ENCODE measurements around the gene ZDHHC20.
"Not testable (repeated sequence)": the region's sequence is repeated elsewhere in the genome, so short reads cannot be mapped to it uniquely, and the experiment has no call there.

ZDHHC20 gene

DNA sequence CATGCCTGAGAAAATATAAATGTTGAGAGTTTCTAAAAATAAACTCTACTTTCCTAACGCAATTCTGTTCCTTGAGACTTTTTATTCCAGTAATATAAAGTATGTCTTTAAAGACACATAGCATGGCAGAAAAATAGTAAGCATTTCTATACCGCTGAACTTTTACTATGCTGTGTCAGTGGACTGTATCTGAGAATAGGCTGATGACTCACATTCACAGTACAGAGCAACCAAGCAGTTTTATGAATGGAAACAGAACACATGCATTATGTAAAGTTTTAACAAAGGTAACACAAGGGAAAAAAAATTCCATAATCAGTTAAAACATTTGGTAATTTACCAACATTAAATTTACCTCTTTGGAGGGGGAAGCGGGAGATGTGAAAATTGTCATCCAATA lies 38.4 kb downstream of the ZDHHC20 start:
- H3K27ac ChIP-seq: no peak overlapping the region
- TF ChIP-seq, protein P1, sequence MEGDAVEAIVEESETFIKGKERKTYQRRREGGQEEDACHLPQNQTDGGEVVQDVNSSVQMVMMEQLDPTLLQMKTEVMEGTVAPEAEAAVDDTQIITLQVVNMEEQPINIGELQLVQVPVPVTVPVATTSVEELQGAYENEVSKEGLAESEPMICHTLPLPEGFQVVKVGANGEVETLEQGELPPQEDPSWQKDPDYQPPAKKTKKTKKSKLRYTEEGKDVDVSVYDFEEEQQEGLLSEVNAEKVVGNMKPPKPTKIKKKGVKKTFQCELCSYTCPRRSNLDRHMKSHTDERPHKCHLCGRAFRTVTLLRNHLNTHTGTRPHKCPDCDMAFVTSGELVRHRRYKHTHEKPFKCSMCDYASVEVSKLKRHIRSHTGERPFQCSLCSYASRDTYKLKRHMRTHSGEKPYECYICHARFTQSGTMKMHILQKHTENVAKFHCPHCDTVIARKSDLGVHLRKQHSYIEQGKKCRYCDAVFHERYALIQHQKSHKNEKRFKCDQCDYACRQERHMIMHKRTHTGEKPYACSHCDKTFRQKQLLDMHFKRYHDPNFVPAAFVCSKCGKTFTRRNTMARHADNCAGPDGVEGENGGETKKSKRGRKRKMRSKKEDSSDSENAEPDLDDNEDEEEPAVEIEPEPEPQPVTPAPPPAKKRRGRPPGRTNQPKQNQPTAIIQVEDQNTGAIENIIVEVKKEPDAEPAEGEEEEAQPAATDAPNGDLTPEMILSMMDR (IDR thresholded peaks at IDR 0.05): no peak
- TF ChIP-seq ZFX (IDR thresholded peaks at IDR 0.05; ENCODE audit: borderline replicate concordance): no peak

DNA sequence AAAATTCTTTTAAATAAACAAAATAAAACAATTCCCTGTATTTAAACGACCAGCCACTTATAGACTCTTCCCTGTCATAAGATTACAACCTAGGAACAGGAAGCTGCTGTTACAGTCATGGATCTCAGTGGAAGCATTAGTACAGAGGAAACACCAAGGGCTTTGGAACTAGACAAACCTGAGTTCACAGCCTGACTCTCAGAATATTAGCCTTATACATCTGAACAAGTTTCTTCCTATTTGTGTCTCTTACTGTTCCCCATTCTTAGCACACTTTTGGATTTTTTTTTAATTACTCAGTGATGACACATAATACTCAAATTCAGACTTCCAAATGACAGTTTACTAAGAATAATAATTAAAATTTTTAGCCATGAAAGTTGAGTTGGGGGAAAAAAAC lies 46.1 kb downstream of the ZDHHC20 start:
- TF ChIP-seq, protein P1 (IDR thresholded peaks at IDR 0.05): no peak
- TF ChIP-seq ZFX (IDR thresholded peaks at IDR 0.05; ENCODE audit: borderline replicate concordance): no peak
- H3K27ac ChIP-seq: no peak overlapping the region

DNA sequence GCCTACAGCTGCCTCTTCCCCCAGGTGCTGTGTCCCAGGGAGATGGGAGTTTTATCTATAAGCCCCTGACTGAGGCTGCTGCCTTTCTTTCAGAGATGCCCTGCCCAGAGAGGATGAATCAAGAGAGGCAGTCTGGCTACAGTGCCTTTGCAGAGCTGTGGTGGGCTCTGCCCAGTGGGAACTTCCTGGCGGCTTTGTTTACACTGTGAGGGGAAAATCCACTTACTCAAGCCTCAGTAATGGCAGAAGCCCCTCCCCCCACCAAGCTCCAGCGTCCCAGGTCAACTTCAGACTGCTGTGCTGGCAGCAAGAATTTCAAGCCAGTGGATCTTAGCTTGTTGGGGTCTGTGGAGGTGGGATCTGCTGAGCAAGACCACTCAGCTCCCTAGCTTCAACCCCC lies 48.6 kb downstream of the ZDHHC20 start:
- H3K27ac ChIP-seq: not testable (repeated sequence)

DNA sequence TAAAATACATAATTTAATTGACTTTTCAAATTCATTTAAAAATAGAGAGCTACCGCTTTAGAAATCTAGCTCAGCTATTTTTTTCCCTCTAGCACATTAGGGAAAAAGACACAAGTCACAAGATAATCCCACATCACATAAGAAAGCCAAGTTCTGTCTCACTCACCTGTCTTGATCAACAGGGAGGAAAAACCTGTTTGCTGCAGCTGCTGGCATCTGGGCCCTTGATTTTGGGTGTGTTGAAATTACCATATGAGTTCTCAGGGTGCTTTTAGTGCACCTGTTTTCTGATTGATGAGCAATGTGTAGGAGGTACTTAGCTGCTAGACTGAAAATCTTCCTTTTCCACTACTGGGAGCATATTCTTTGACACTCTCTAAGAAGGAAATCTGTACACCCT lies 53.8 kb downstream of the ZDHHC20 start:
- no peak for TF ChIP-seq ZFX (IDR thresholded peaks at IDR 0.05; ENCODE audit: borderline replicate concordance)
- TF ChIP-seq, protein P1 (IDR thresholded peaks at IDR 0.05): no peak
- H3K27ac ChIP-seq: no peak overlapping the region

- H3K27ac ChIP-seq: peak overlapping the region; percentile 21
- TF ChIP-seq, protein P1 (IDR thresholded peaks at IDR 0.05): no peak
- no peak for TF ChIP-seq ZFX (IDR thresholded peaks at IDR 0.05; ENCODE audit: borderline replicate concordance)
Observed at GRCh38 chr13:21402586-21403307, 56.4 kb downstream of the ZDHHC20 start.

GRCh38 chr13:21399741-21400140 lies 59.4 kb downstream of the ZDHHC20 start:
- TF ChIP-seq, protein P1 (IDR thresholded peaks at IDR 0.05): no peak
- TF ChIP-seq ZFX (IDR thresholded peaks at IDR 0.05; ENCODE audit: borderline replicate concordance): no peak
- no peak overlapping the region for H3K27ac ChIP-seq

GRCh38 chr13:21395953-21396352 lies 63.1 kb downstream of the ZDHHC20 start:
- TF ChIP-seq, protein P1 (IDR thresholded peaks at IDR 0.05): no peak
- no peak for TF ChIP-seq ZFX (IDR thresholded peaks at IDR 0.05; ENCODE audit: borderline replicate concordance)

DNA sequence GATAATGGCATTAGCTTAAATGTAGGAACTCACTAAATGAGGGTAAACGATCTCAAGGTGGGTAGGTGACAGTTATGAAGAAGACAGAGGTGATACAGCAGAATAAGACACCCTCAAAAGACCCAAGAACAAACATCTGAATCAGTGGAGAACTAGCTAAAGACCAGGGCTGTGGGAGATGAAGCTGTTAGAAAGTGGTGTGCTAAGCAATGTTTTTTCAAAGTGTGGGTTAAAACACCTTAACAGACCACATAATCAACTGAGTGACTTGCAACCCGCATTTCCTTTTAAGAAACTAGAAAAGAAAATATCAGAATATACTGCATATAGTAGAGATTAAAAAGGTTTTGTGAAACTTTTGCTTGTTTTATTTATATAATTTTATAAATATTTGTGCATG lies 70.0 kb downstream of the ZDHHC20 start:
- H3K27ac ChIP-seq: no peak overlapping the region
- TF ChIP-seq, protein P1 (IDR thresholded peaks at IDR 0.05): no peak
- TF ChIP-seq ZFX (IDR thresholded peaks at IDR 0.05; ENCODE audit: borderline replicate concordance): no peak

More at GRCh38 chr13:21395953-21396352, 63.1 kb downstream of the ZDHHC20 start:
- no peak overlapping the region for H3K27ac ChIP-seq

Data from 22Rv1 (cell line).